Measurements from ENCODE around the gene STMN3.
A peak's percentile ranks its signal among the peaks of the same experiment; 100 is the strongest.
"Not testable (repeated sequence)": the region's sequence is repeated elsewhere in the genome, so short reads cannot be mapped to it uniquely, and the experiment has no call there.

STMN3 gene

DNA sequence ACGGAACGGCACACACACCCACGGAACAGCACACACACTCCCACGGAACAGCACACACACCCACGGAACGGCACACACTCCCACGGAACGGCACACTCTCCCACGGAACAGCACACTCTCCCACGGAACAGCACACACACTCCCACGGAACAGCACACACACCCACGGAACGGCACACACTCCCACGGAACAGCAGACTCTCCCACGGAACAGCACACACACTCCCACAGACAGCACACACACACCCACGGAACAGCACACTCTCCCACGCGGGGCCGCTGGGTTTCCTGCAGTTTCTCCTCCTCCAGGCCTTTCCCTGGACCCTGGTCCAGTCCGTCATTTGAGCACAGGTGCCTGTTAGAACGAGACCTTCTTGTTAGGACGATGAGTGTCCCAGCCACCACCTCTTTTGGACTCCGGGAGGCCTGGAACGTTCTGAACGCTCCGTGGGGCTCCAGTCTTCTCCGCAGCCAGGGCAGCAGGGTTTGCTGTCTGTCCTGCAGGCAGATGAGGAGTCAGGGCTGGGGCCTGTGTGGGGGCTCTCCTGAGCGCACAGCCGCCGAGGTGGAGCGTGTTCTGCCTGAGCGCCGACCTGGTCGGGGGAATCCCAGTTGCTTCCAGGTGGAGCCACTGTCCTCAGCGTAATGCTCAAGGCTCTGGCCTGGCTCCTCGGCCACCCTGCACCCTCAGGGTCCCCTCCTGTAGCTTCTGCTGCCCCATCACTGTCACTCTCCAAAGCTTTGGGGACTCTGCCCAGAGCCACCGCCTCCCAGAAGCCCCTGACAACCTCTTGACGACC is 25.6 kb upstream of the STMN3 start:
- no peak for DNase-seq (ENCODE audit: low read depth in 2 of 2)

DNA sequence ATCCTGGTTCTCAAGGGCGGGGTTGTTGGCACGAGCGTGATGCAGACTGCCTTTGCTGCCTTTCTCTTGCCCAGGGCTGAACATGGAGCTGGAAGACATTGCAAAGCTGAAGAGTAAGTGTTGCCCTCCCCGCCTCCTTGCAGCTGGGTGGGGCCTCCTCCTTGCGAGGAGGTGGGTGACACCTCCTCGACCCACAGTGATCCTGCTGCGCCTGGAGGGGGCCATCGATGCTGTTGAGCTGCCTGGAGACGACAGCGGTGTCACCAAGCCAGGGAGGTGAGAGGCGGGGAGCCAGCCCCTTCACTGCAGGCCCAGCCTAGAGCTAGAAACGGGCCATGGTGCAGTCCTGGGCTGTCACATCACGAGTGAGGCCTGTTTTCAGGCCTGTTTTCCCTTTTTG is 24.8 kb upstream of the STMN3 start:
- DNase-seq (ENCODE audit: low read depth in 2 of 2), result no peak

DNA sequence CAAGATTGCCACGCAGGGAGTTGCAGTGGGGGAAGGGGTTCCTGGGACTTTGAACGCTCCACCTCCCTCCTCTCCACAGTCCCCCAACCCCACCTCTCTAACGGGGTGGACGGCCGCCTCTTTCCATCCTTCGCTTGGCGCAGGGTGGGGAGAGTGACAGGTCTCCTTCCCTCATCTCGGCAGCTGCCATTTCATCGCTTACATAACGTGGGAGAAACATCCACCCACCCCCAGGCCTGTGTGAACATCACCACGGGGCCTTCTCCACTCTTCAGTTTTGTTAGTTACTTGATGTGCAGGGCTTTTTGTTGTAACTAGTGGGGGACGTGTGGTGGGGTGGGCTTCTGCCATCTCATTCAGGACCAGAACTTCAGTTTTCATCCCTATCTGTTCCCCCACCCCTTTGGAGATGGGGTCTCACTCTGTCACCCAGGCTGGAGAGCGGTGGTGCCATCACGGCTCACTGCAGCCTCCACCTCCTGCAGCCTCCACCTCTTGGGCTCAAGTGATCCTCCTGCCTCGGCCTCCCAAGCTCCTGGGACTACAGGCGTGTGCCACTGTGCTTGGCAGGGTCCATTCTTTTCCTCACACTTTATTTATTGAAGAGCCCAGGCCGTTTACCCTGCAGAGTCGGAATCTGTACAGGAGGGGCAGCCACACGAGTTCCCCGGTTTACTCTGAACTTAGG is 22.6 kb upstream of the STMN3 start:
- DNase-seq (ENCODE audit: low read depth in 2 of 2), result no peak

DNA sequence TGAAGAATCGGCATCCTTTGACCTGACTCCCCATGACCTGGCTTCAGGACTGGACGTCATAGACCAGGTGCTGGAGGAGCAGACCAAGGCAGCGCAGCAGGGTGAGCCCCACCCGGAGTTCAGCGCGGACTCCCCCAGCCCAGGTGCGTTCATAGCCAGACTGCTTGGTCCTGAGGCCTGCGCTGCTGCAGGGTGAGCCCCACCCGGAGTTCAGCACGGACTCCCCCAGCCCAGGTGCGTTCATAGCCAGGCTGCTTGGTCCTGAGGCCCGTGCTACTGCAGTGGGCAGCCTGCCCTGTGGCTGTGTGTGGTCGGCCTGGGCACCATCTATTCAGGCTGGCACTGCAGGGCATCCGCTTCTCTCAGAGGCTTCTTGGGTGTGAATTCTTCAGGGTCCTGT is 20.7 kb upstream of the STMN3 start:
- no peak for DNase-seq (ENCODE audit: low read depth in 2 of 2)

DNA sequence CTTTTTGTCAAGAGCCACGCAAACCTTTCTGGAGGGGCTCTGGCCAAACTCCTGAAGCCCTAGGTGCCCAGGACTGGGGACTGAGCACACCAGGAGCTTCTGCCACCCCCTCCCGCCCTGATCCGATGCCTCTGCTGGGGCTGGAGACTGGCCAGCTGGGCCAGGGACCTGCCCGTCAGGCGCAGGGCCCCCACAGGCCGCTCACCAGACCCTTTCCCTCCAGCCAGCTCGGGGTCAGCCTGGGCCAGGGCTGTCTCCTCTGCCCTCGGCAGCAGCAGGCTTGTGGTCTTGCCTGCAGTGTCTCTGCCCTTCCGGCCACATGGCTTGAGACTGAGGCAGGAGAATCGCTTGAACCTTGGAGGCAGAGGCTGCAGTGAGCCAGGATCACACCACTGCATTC is 19.4 kb upstream of the STMN3 start:
- DNase-seq (ENCODE audit: low read depth in 2 of 2), result no peak

- not testable (repeated sequence) for DNase-seq (ENCODE audit: low read depth in 2 of 2)
Observed at GRCh38 chr20:63671695-63672094, 18.5 kb upstream of the STMN3 start.

DNA sequence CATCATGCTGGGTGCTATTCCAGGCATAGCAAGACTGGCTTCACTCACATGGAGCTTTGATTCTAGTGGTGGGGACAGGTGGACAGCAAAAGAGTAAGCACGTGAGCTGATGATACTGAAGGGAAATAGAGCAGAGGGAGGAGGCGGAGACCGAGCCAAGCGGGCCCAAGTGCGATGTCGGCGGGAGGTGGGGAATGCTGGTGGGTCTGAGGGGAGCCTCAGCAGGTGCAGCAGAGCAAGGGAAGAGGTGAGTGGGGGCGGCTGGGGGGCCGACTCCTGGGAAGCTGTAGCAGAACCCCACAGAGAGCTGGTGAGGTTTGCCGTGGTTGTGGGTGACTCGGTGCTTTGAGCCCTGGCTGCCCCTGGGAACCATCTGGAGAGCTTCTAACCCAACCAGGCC is 15.1 kb upstream of the STMN3 start:
- DNase-seq (ENCODE audit: low read depth in 2 of 2), result no peak

GRCh38 chr20:63667858-63668257 is 14.6 kb upstream of the STMN3 start:
- DNase-seq (ENCODE audit: low read depth in 2 of 2), result no peak

GRCh38 chr20:63665708-63666107 is 12.5 kb upstream of the STMN3 start:
- no peak for DNase-seq (ENCODE audit: low read depth in 2 of 2)

DNA sequence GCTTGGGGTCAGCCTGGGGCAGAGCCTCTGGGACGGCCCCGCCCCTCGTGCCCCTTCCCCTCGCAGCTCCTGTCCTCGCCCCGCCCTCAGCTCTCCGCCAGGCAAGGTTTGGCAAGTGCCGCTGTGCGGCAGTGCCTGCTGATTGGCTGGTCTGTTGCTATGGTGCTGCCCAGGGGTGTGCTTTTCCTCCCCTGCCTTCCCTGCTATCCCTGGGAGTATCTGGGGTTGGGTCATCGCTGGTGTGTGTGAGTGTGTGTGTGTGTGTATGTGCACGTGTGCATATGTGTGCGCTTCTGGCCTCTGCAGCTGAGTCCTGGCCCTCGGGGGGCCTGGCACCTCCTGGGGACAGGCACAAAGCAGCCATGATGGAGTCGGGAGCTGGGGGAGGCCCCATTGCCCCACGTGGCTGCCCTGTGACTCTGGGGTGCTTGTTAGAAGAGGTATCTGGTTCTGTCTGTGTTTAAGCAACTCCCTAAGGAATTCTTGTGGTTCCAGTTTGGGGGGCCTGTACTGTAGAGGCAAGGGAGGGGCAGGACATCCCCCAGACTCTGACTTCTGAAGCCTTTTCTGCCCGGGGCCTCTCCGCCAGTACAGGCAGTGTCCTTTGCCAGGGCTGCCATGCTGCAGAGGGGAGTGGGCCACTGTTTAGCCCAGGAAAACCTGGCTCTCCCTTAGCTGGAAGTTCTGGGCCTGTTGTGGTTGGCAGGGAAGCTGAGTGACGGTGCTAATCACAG is 11.8 kb upstream of the STMN3 start:
- DNase-seq (ENCODE audit: low read depth in 2 of 2), result no peak

DNA sequence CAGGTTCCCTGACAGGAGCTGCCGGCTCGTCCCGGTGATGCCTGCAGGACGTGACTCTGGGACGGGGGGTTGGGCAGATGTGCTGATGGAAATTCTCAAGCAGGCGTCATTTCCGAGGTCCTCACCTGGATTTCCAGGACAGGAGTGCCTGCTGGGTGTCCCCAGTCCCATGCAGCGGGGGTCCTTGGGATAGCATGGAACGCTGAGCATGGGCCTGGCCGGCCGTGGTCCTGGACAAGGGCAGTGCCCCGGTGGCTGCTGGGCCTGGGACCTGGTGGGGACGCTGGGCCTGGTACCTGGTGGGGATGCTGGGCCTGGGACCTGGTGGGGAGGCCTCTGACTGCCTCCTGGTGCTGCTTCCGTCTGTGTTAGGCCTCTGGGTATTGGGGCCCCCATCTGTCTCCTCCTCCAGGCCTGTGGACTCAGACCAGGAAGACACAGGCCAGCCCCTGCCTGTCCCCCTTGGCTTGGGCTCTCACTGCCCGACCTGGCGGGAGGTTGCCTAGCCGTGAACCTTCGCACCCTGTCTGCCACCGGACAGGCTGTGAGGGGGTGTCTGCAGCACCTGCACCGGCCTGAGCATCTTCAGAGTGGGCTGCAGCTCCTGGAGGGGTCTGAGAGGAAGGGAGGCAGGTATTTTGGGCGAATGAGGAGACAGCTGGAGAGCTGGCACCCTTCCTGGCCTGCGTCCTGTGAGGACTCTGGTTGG is 11.1 kb upstream of the STMN3 start:
- DNase-seq (ENCODE audit: low read depth in 2 of 2), result no peak

GRCh38 chr20:63663332-63664066 is 10.3 kb upstream of the STMN3 start:
- DNase-seq (ENCODE audit: low read depth in 2 of 2), result no peak

- DNase-seq (ENCODE audit: low read depth in 2 of 2), result no peak
Observed at GRCh38 chr20:63662813-63663189, 9.6 kb upstream of the STMN3 start.

DNA sequence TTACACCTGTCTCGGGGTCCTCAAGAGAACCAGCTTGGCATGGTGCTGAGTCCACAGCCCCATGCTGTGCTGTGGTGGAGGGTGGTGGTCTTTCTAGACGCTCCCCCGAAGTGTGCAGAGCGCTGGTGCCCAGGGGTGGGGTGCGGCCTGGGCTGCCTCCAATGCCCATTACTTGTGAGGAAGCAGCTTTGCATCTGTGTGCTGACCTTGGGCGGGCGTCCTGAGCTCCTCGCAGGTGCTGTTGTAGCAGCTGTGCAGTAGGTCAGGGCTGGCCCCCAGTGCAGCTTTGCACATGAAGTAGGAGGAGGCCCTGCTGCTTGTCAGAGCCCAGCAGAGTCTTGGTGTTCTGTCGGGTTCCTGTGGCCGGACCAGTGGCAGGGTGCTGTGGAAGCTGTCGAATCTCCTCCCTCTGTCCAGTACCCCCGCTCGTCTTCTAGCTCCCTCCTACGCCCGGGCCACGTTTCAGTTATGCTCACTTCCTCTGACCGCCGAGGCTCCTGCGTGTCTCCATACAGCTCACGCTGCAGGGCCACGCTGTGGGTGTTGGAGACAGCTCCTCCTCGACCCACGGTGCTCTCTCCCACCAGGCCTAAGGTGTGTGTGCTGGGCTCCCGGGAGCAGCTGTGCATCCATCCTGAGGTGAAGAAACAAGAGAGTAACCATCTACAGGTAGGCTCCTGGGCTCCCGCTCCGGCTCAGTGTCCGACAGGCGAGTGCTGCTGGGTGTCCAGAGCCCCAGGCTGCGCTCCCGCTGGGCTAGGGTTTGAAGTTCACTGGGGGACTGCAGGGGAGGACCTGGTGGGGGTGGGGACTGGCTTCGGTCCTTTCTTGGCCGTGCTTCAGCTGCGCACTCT is 9.0 kb upstream of the STMN3 start:
- no peak for DNase-seq (ENCODE audit: low read depth in 2 of 2)

- no peak for DNase-seq (ENCODE audit: low read depth in 2 of 2)
Observed at GRCh38 chr20:63661108-63661507, 7.9 kb upstream of the STMN3 start.

DNA sequence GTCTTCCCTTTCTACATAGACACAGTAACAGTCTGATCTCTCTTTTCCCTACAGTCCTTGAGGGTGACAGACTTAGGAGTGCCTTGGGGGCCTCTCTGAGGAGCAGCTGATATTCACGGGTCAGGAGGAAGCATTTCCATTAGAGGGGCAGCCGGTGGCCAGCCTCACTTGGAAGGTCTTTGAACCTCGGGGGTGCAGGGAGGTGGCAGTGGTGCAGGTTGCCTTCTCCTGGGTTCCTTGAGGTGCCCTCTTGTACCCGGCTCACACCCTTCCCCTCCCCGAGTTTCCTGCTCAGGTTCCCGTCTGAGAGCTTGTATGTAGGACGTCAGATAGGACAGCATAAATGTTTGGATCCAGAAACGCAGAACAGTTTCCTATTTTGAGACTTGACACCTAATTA is 7.4 kb upstream of the STMN3 start:
- DNase-seq (ENCODE audit: low read depth in 2 of 2), result no peak

DNA sequence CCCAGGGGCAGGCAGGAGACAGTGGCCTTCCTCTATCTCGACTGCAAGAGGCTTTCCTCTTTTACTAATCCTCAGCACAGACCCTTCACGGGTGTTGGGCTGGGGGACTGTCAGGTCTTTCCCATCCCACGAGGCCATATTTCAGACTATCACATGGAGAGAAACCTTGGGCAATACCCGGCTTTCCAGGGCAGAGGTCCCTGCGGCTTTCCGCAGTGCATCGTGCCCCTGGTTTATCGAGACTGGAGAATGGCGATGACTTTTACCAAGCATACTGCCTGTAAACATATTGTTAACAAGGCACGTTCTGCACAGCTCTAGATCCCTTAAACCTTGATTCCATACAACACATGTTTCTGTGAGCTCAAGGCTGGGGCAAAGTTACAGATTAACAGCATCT is 7.0 kb upstream of the STMN3 start:
- DNase-seq (ENCODE audit: low read depth in 2 of 2), result not testable (repeated sequence)

DNA sequence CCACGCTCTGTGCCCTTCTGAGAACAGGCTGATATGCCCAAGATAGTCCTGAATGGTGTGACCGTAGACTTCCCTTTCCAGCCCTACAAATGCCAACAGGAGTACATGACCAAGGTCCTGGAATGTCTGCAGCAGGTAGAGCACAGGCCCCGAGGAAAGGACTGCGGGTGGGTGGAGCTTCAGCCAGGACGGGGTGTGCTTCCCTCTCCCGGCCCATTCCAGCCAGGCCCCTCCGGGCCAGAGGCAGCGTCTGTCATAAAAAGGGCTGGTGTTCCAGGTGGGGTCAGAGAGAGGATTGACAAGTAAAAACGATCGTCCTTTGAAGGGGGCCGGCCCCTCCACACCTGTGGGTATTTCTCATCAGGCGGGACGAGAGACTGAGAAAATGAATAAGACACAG is 6.1 kb upstream of the STMN3 start:
- no peak for DNase-seq (ENCODE audit: low read depth in 2 of 2)

- DNase-seq (ENCODE audit: low read depth in 2 of 2), result no peak
Observed at GRCh38 chr20:63658749-63659187, 5.5 kb upstream of the STMN3 start.

DNA sequence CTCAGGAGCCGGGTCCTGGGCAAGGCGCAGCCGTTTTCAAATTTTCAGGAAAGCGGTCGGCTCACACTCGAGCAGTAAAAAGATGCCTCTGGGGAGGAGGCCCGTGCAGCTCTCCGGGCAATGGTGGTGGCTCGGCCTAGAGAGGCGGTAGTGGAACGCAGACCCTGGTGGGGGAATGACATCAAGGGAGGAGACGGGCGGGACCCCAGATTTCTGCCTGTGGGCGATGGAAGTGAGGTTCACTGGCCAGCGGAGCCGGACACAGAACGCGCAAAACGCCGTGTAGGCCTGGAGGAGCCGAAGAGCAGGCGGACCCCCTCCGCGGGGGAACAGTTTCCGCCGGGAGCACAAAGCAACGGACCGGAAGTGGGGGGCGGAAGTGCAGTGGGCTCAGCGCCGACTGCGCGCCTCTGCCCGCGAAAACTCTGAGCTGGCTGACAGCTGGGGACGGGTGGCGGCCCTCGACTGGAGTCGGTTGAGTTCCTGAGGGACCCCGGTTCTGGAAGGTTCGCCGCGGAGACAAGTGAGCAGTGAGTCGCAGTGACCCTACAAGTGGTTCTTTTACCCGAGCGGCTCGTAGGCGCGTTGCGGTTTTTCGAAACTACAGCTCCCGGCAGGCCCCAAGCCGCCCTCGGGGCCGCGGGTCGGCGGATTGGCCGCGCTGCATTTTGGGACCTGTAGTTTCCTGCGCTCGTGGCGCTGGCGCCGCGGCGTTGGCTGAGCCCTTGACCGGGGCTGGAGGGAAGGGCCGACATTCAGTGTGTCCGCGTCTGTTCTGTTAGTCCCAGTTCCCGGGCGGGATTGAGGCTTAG is 4.9 kb upstream of the STMN3 start, which contains the start of gene RTEL1:
TSS of gene RTEL1 (plus strand) at position 376 of the 812 bp plus-strand sequence. CDS start 1,091 bp downstream, outside the sequence.
- peak; percentile 82 to 87 for DNase-seq (ENCODE audit: low read depth in 2 of 2)

All from stimulated activated CD4-positive, alpha-beta T cell treated with anti-CD3 and anti-CD28 coated beads, Interleukin-1b, Interleukin-23, amount 100 ng/mL, for 4 hours (primary cell).